Fibroblast of peridontal ligament (primary cell): ENCODE results near the gene PDAP1.
A peak's percentile ranks its signal among the peaks of the same experiment; 100 is the strongest.
"Not testable (repeated sequence)": the region's sequence is repeated elsewhere in the genome, so short reads cannot be mapped to it uniquely, and the experiment has no call there.

ENCODE experiments used
- DNase-seq: peaks from one replicate; pipeline ENCODE4 v3.0.0-alpha.2; 2010; ENCODE audit errors: extremely low read depth

Gene PDAP1

GRCh38 chr7:99396418-99397296 is 11.7 kb downstream of the PDAP1 start:
- no peak for DNase-seq

GRCh38 chr7:99395616-99396327 is 12.6 kb downstream of the PDAP1 start:
- no peak for DNase-seq

- no peak for DNase-seq
Measured at GRCh38 chr7:99394188-99394502, 14.3 kb downstream of the PDAP1 start.

- no peak for DNase-seq
Measured at GRCh38 chr7:99393355-99394187, 14.8 kb downstream of the PDAP1 start.

GRCh38 chr7:99392659-99393354 is 15.6 kb downstream of the PDAP1 start:
- no peak for DNase-seq

GRCh38 chr7:99392046-99392445 is 16.4 kb downstream of the PDAP1 start:
- no peak for DNase-seq

- no peak for DNase-seq
Measured at GRCh38 chr7:99390941-99391602, 17.3 kb downstream of the PDAP1 start.

GRCh38 chr7:99389772-99390171 is 18.6 kb downstream of the PDAP1 start:
- DNase-seq: no peak

GRCh38 chr7:99387912-99388311 is 20.5 kb downstream of the PDAP1 start:
- no peak for DNase-seq

- not testable (repeated sequence) for DNase-seq
Measured at GRCh38 chr7:99387239-99387635, 21.2 kb downstream of the PDAP1 start.

- no peak for DNase-seq
Measured at GRCh38 chr7:99386584-99387238, 21.7 kb downstream of the PDAP1 start.

GRCh38 chr7:99385564-99385963 is 22.8 kb downstream of the PDAP1 start:
- DNase-seq: no peak

- DNase-seq: no peak
Measured at GRCh38 chr7:99384523-99384922, 23.9 kb downstream of the PDAP1 start.

GRCh38 chr7:99383791-99384370 is 24.5 kb downstream of the PDAP1 start:
- no peak for DNase-seq

- no peak for DNase-seq
Measured at GRCh38 chr7:99383203-99383602, 25.2 kb downstream of the PDAP1 start.

GRCh38 chr7:99381664-99382075 is 26.7 kb downstream of the PDAP1 start:
- no peak for DNase-seq

- no peak for DNase-seq
Measured at GRCh38 chr7:99380823-99381663, 27.4 kb downstream of the PDAP1 start.

GRCh38 chr7:99380032-99380822 is 28.2 kb downstream of the PDAP1 start:
- DNase-seq: peak; percentile 49

- DNase-seq: not testable (repeated sequence)
Measured at GRCh38 chr7:99379693-99380031, 28.7 kb downstream of the PDAP1 start.
